NCI-H146 treated with DMSO at 0.1 percent for 48 hours (cell line): ENCODE measurements around the gene FPGS.
"Not testable (repeated sequence)": the region's sequence is repeated elsewhere in the genome, so short reads cannot be mapped to it uniquely, and the experiment has no call there.

ENCODE experiments used
- DNase-seq: peaks from one replicate; lab custom pipeline; 2025; ENCODE audit not compliant: unreplicated experiment; lab: John Stamatoyannopoulos, UW

FPGS gene

GRCh38 chr9:127802576-127803443 lies at the start of gene FPGS:
Gene FPGS (plus strand): TSS chr9:127802882. CDS start chr9:127802925, 43 bp downstream.
- DNase-seq = peak; percentile 53

GRCh38 chr9:127753148-127753547 lies 49.5 kb upstream of the FPGS start:
- DNase-seq = no peak

GRCh38 chr9:127753622-127754021 lies 49.1 kb upstream of the FPGS start:
- no peak for DNase-seq

GRCh38 chr9:127754099-127755060 lies 48.3 kb upstream of the FPGS start:
- DNase-seq = no peak

GRCh38 chr9:127755061-127756060 lies 47.3 kb upstream of the FPGS start:
- no peak for DNase-seq

- DNase-seq = no peak
These were observed 46.4 kb upstream of the FPGS start for GRCh38 chr9:127756233-127756632.

- DNase-seq = not testable (repeated sequence)
These were observed 45.9 kb upstream of the FPGS start for GRCh38 chr9:127756776-127757175.

- DNase-seq = no peak
These were observed 43.8 kb upstream of the FPGS start for GRCh38 chr9:127758843-127759242.

- DNase-seq = no peak
These were observed 41.6 kb upstream of the FPGS start for GRCh38 chr9:127761061-127761460.

GRCh38 chr9:127761491-127761956 lies 41.2 kb upstream of the FPGS start:
- no peak for DNase-seq

GRCh38 chr9:127762111-127762676 lies 40.5 kb upstream of the FPGS start:
- no peak for DNase-seq

- DNase-seq = no peak
These were observed 38.7 kb upstream of the FPGS start for GRCh38 chr9:127763918-127764384.

- DNase-seq = no peak
These were observed 37.3 kb upstream of the FPGS start for GRCh38 chr9:127765418-127765817.

- no peak for DNase-seq
These were observed 35.3 kb upstream of the FPGS start for GRCh38 chr9:127767410-127767809.

- no peak for DNase-seq
These were observed 34.8 kb upstream of the FPGS start for GRCh38 chr9:127767909-127768331.

GRCh38 chr9:127768698-127769097 lies 34.0 kb upstream of the FPGS start:
- DNase-seq = no peak

- no peak for DNase-seq
These were observed 33.6 kb upstream of the FPGS start for GRCh38 chr9:127769101-127769500.

- no peak for DNase-seq
These were observed 32.6 kb upstream of the FPGS start for GRCh38 chr9:127769929-127770582.

- no peak for DNase-seq
These were observed 32.1 kb upstream of the FPGS start for GRCh38 chr9:127770583-127770904.
